T-helper 1 cell (primary cell): ENCODE results near the gene NCF1.
"Not testable (repeated sequence)": the region's sequence is repeated elsewhere in the genome, so short reads cannot be mapped to it uniquely, and the experiment has no call there.

ENCODE experiments used
- DNase-seq, 5 donors: peaks; one replicate each; pipeline ENCODE4 v3.0.0-alpha.2; 2012 to 2020

NCF1 gene

GRCh38 chr7:74788369-74789150 lies 14.7 kb downstream of the NCF1 start:
- peak; percentile 85 to 97 (median 88) for DNase-seq

- DNase-seq, result not testable (repeated sequence)
Observed at GRCh38 chr7:74789200-74789736, 15.5 kb downstream of the NCF1 start.

- DNase-seq, result not testable (repeated sequence)
Observed at GRCh38 chr7:74797848-74798622, 24.2 kb downstream of the NCF1 start.

DNA sequence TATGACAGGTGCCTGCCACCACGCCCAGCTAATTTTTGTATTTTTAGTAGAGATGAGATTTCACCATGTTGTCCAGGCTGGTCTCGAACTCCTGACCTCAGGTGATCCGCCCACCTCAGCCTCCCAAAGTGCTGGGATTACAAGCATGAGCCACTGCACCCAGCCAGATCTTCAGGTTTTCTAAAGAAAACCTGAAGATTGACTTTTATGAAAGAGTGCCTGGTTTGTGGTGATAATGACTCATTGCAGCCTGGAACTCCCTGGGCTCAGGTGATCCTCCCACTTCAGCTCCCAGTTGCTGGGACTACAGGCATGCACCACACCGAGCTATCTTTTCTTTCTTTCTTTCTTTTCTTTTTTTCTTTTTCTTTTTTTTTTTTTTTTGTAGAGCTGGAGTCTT lies 24.8 kb downstream of the NCF1 start:
- DNase-seq, result not testable (repeated sequence)

- DNase-seq, result not testable (repeated sequence)
Observed at GRCh38 chr7:74815882-74816281, 42.1 kb downstream of the NCF1 start.

- not testable (repeated sequence) for DNase-seq
Observed at GRCh38 chr7:74820146-74820805, 46.5 kb downstream of the NCF1 start.

GRCh38 chr7:74821259-74821658 lies 47.4 kb downstream of the NCF1 start:
- DNase-seq, result not testable (repeated sequence)

GRCh38 chr7:74829959-74830358 lies 56.1 kb downstream of the NCF1 start:
- DNase-seq, result not testable (repeated sequence)

- not testable (repeated sequence) for DNase-seq
Observed at GRCh38 chr7:74830411-74830810, 56.6 kb downstream of the NCF1 start.
